WTC11 (cell line): Measurements from ENCODE around the gene BOD1. TPM values are rescaled to one million over a fixed set of nuclear protein-coding genes. Genes with fewer than 3 reads are reported as not detected.
A peak's percentile ranks its signal among the peaks of the same experiment; 100 is the strongest.

Source experiments
- ATAC-seq: fragments of 200-7000 bp; cut with Tn5 transposase; 2 replicates; pipeline ENCODE4 v1.10.0; 2021; ENCODE audit warnings: mild to moderate bottlenecking, moderate library complexity
- CTCF ChIA-PET: fragments of 300-600 bp; sonication (Branson Sonifier 250); formaldehyde crosslinking; loops from one replicate; lab custom pipeline; 2021; ENCODE audit warnings: antibody characterized with exemption; lab: Charles Lee
- POLR2A ChIA-PET: fragments of 350-600 bp; sonication (Branson Sonifier 250); formaldehyde crosslinking; loops from one replicate; lab custom pipeline; 2021; ENCODE audit warnings: antibody characterized with exemption; lab: Charles Lee
- DNase-seq: peaks from one replicate; pipeline ENCODE4 v3.0.0; 2021; ENCODE audit warnings: low spot score
- H3K27ac Mint-ChIP-seq: 2 replicates; pipeline ENCODE4 v1.8.0; 2021; ENCODE audit warnings: mixed read lengths
- H3K27me3 Mint-ChIP-seq: 2 replicates; pipeline ENCODE4 v1.8.0; 2021; ENCODE audit warnings: low read depth, mild to moderate bottlenecking, moderate library complexity, mixed read lengths
- H3K36me3 Mint-ChIP-seq: 2 replicates; pipeline ENCODE4 v1.8.0; 2021; ENCODE audit warnings: mixed read lengths
- H3K4me1 Mint-ChIP-seq: 2 replicates; pipeline ENCODE4 v1.8.0; 2022; ENCODE audit warnings: mixed read lengths
- H3K4me3 Mint-ChIP-seq: 2 replicates; pipeline ENCODE4 v1.8.0; 2021; ENCODE audit warnings: mild to moderate bottlenecking, moderate library complexity, mixed read lengths
- H3K9me3 Mint-ChIP-seq: 2 replicates; pipeline ENCODE4 v1.8.0; 2021; ENCODE audit warnings: mixed read lengths
- E2F4 ChIP-seq: sonication (generic); formaldehyde crosslinking; IDR thresholded peaks from 2 replicates; pipeline ENCODE4 v1.8.1; 2022; ENCODE audit warnings: low read depth, mild to moderate bottlenecking, moderate library complexity, missing genetic modification reagents, borderline replicate concordance
- ELF4 ChIP-seq: sonication (generic); formaldehyde crosslinking; IDR thresholded peaks from 2 replicates; pipeline ENCODE4 v1.8.1; 2022; ENCODE audit warnings: low read depth, mild to moderate bottlenecking, moderate library complexity, missing genetic modification reagents
- ETV6 ChIP-seq: sonication (generic); formaldehyde crosslinking; IDR thresholded peaks from 2 replicates; pipeline ENCODE4 v1.8.1; 2022; ENCODE audit warnings: mild to moderate bottlenecking, missing genetic modification reagents
- GTF2I ChIP-seq: fragments of 250-450 bp; sonication (Bioruptor Pico); conservative IDR thresholded peaks from 2 replicates; pipeline ENCODE4 v1.4.0; 2021; ENCODE audit warnings: mild to moderate bottlenecking
- HMGXB4 ChIP-seq: sonication (generic); formaldehyde crosslinking; IDR thresholded peaks from 2 replicates; pipeline ENCODE4 v1.8.1; 2023; ENCODE audit warnings: mild to moderate bottlenecking, moderate library complexity, missing genetic modification reagents
- NFYB ChIP-seq: sonication (generic); formaldehyde crosslinking; conservative IDR thresholded peaks from 2 replicates; pipeline ENCODE4 v1.8.0; 2022; ENCODE audit warnings: low read depth, missing genetic modification reagents
- PRDM15 ChIP-seq: sonication (generic); formaldehyde crosslinking; IDR thresholded peaks from 2 replicates; pipeline ENCODE4 v1.8.0; 2022; ENCODE audit warnings: missing genetic modification reagents
- SOX15 ChIP-seq: fragments of 250-450 bp; sonication (Bioruptor Pico); IDR thresholded peaks from 2 replicates; pipeline ENCODE4 v1.9.0; 2021; ENCODE audit warnings: mild to moderate bottlenecking
- TCF7 ChIP-seq: sonication (generic); formaldehyde crosslinking; IDR thresholded peaks from 2 replicates; pipeline ENCODE4 v1.8.0; 2022; ENCODE audit warnings: mild to moderate bottlenecking, low read depth, missing genetic modification reagents, moderate library complexity
- TEAD4 ChIP-seq: sonication (generic); formaldehyde crosslinking; IDR thresholded peaks from 2 replicates; pipeline ENCODE4 v1.8.0; 2022; ENCODE audit warnings: mild to moderate bottlenecking, missing genetic modification reagents
- USF1 ChIP-seq: sonication (generic); formaldehyde crosslinking; IDR thresholded peaks from 2 replicates; pipeline ENCODE4 v1.8.0; 2022; ENCODE audit warnings: mild to moderate bottlenecking, missing genetic modification reagents
- ZBTB43 ChIP-seq: sonication (generic); formaldehyde crosslinking; IDR thresholded peaks from 2 replicates; pipeline ENCODE4 v1.8.1; 2023; ENCODE audit warnings: mild to moderate bottlenecking, missing genetic modification reagents
- ZNF281 ChIP-seq: sonication (generic); formaldehyde crosslinking; IDR thresholded peaks from 2 replicates; pipeline ENCODE4 v1.8.0; 2023; ENCODE audit warnings: mild to moderate bottlenecking, missing genetic modification reagents
- ZNF396 ChIP-seq: fragments of 250-450 bp; sonication (Bioruptor Pico); IDR thresholded peaks from 2 replicates; pipeline ENCODE4 v1.8.0; 2021; ENCODE audit warnings: mild to moderate bottlenecking, moderate library complexity, borderline replicate concordance
- ZNF532 ChIP-seq: fragments of 250-450 bp; sonication (Bioruptor Pico); IDR thresholded peaks from 2 replicates; pipeline ENCODE4 v1.9.0; 2021; ENCODE audit warnings: mild to moderate bottlenecking, borderline replicate concordance
- total RNA-seq: library from RNA; stranded (reverse); gene quantifications from 3 replicates; pipeline ENCODE4 v1.2.3, GENCODE V29; 2021

BOD1 gene
- total RNA-seq, 1 experiment from 2014 or later = 120 TPM

GRCh38 chr5:173570321-173571090, 45.9 kb downstream of the BOD1 start (continued):
- TF ChIP-seq USF1 (CRISPR knock-in tag) = no peak
- no peak for TF ChIP-seq HMGXB4 (CRISPR knock-in tag)
- TF ChIP-seq ZNF396 (CRISPR knock-in tag) = no peak
- TF ChIP-seq NFYB (CRISPR knock-in tag) = no peak
- no peak for TF ChIP-seq ELF4 (CRISPR knock-in tag)

- CTCF ChIA-PET = no interaction called here
- ATAC-seq = no peak
- TF ChIP-seq ZNF281 (CRISPR knock-in tag) (no peak), GTF2I (CRISPR knock-in tag) (peak; percentile 69)
- TF ChIP-seq, all 79 proteins: peak for 1
- Mint-ChIP-seq H3K4me1 (peaks cover 19% of the 10 kb centered on the region), H3K9me3 (peaks cover 15% of the 10 kb centered on the region), H3K4me3 (no peak overlapping the region), H3K27ac (no peak overlapping the region), H3K27me3 (no peaks in the 10 kb centered on the region; the same call in 1 of the 2 replicates), H3K36me3 (peaks cover 12% of the 10 kb centered on the region)
- POLR2A ChIA-PET = no interaction called here
- no peak for DNase-seq
Measured at GRCh38 chr5:173568703-173569102, 47.7 kb downstream of the BOD1 start.

- CTCF ChIA-PET = no interaction called here
- Mint-ChIP-seq H3K9me3 (peaks cover 16% of the 10 kb centered on the region), H3K27ac (no peak overlapping the region), H3K4me3 (no peak overlapping the region), H3K4me1 (peaks cover 19% of the 10 kb centered on the region), H3K36me3 (peaks cover 12% of the 10 kb centered on the region), H3K27me3 (no peaks in the 10 kb centered on the region; the same call in 1 of the 2 replicates)
- no peak for ATAC-seq
- POLR2A ChIA-PET = no interaction called here
- DNase-seq = no peak
- TF ChIP-seq TCF7 (CRISPR knock-in tag) (no peak), ETV6 (CRISPR knock-in tag) (no peak), SOX15 (CRISPR knock-in tag) (no peak), E2F4 (CRISPR knock-in tag) (no peak), TEAD4 (CRISPR knock-in tag) (no peak), ZNF532 (CRISPR knock-in tag) (no peak), ZBTB43 (CRISPR knock-in tag) (no peak), PRDM15 (CRISPR knock-in tag) (no peak)
Measured at GRCh38 chr5:173568128-173568527, 48.3 kb downstream of the BOD1 start.
